Gastroesophageal sphincter (tissue), 3 donors: ENCODE measurements around the gene SLA2.

Source experiments
- POLR2A ChIP-seq, 2 donors: fragments of 450-650 bp; IDR thresholded peaks; one replicate each; pipeline ENCODE4 v1.6.1; 2017; ENCODE audit warnings: antibody characterized with exemption in 2 of 2, mild to moderate bottlenecking in 2 of 2, moderate library complexity in 1 of 2
- TF ChIP-seq, protein P1 (sequence below), 4 experiments: fragments of 200-600 bp in 2 of 4; fragments of 450-650 bp in 2 of 4; sonication (generic) in 1 of 4; IDR thresholded peaks; one replicate each; pipeline ENCODE4 v1.5.1; 2017 to 2019; ENCODE audit warnings: antibody characterized with exemption in 4 of 4, mild to moderate bottlenecking in 2 of 4, moderate library complexity in 2 of 4

DNA sequence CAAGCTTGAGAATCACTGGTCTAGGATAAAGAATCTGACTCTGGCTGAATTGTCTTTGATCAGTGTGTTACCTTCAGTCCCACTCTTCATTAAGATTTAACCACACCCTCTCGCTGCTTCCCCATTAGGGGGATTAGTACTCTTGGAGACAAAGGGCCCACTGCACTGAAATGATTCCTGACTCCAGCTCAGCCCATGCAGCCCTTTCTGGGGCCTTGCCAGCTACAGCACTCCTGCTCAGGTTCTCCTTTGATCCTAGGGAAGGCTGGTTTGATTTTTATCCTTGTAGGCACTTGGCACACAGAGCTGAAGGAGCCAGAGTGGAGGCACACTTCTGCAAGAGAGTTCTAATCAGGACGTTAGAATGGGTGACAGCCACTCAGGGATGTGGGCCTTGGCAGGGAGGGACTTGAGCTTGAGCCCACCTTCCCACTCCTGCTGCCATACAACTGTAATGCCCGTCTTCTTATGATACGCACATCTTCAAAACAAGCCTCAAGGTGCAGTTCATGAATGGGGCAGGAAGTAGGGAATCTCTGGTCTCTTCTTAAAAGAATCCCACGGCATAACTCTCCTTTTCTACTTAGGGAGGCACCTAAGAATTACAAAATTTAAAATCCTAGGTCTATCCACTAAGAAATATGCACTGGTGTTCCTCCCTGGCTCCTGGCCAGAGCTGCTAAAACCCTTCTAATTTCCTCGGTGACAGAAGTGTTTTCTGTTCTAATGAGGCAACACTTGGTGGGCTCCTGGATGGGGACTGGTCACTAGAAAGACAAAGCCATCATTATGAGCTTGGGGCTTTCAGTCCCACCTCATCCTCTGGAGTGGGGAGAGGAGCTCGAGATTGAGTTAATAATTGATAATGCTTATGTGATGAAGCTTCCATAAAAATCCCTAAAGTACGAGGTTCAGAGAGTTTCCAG is 1.5 kb upstream of the SLA2 start:
- TF ChIP-seq POLR2A (IDR thresholded peaks at IDR 0.05), result no peak
- TF ChIP-seq, protein P1, sequence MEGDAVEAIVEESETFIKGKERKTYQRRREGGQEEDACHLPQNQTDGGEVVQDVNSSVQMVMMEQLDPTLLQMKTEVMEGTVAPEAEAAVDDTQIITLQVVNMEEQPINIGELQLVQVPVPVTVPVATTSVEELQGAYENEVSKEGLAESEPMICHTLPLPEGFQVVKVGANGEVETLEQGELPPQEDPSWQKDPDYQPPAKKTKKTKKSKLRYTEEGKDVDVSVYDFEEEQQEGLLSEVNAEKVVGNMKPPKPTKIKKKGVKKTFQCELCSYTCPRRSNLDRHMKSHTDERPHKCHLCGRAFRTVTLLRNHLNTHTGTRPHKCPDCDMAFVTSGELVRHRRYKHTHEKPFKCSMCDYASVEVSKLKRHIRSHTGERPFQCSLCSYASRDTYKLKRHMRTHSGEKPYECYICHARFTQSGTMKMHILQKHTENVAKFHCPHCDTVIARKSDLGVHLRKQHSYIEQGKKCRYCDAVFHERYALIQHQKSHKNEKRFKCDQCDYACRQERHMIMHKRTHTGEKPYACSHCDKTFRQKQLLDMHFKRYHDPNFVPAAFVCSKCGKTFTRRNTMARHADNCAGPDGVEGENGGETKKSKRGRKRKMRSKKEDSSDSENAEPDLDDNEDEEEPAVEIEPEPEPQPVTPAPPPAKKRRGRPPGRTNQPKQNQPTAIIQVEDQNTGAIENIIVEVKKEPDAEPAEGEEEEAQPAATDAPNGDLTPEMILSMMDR (IDR thresholded peaks at IDR 0.05), result no peak
